ENCODE data around the gene PHLPP1.

GRCh38 chr18:62883937-62884735 is 168.8 kb downstream of the PHLPP1 start:
- TF ChIP-seq, protein P1, sequence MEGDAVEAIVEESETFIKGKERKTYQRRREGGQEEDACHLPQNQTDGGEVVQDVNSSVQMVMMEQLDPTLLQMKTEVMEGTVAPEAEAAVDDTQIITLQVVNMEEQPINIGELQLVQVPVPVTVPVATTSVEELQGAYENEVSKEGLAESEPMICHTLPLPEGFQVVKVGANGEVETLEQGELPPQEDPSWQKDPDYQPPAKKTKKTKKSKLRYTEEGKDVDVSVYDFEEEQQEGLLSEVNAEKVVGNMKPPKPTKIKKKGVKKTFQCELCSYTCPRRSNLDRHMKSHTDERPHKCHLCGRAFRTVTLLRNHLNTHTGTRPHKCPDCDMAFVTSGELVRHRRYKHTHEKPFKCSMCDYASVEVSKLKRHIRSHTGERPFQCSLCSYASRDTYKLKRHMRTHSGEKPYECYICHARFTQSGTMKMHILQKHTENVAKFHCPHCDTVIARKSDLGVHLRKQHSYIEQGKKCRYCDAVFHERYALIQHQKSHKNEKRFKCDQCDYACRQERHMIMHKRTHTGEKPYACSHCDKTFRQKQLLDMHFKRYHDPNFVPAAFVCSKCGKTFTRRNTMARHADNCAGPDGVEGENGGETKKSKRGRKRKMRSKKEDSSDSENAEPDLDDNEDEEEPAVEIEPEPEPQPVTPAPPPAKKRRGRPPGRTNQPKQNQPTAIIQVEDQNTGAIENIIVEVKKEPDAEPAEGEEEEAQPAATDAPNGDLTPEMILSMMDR (IDR thresholded peaks at IDR 0.05; ENCODE audit: low read depth, low read length) = no peak
- no peak for TF ChIP-seq EZH2phosphoT487 (IDR thresholded peaks at IDR 0.05; ENCODE audit: low read depth)
